GM19035 (cell line): ENCODE results near the gene SLC7A1.
A peak's percentile ranks its signal among the peaks of the same experiment; 100 is the strongest.
"Not testable (repeated sequence)": the region's sequence is repeated elsewhere in the genome, so short reads cannot be mapped to it uniquely, and the experiment has no call there.

Experiments
- ATAC-seq: cut with Tn5 transposase; IDR thresholded peaks from one replicate; pipeline ENCODE4 v1.9.1; 2021; ENCODE audit not compliant: unreplicated experiment

Gene SLC7A1

DNA sequence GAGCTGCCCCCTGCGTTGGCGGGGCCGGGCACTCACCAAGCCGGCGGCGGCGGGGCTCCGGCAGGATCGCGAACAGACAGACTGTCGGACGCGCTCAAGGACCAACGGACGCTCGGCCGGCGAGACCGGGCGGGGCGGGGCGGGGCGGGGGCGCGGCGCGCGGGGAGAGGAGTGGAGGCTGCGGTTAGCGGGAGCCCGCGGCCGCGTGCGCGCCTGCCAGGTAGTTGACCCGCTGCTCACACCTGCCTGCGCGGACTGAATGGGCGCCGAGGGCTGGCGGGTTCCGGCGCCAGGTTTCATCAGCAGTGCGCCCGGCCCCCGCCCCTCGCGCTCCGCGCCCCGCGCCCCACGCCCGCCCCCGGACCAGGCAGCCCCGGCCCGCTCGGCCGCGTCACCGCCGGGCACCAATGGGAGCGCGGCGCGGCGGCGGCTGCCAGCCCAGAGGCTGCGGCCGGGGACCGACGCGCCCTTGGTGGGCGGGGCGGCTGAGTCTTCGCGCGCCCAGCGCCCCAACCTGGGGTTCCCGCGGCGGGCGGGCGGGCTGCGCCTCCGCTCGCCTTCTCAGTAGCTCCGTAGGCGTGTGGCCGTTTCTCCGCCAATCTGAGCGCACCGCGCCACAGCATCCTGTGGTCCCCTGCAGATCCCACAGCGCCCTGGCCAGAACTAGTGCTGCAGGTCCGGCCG lies at the start of gene SLC7A1:
Gene SLC7A1 (minus strand): TSS at position 309 of the 684 bp plus-strand sequence. CDS start 59,500 bp downstream, outside the sequence.
- peak; percentile 86 for ATAC-seq

DNA sequence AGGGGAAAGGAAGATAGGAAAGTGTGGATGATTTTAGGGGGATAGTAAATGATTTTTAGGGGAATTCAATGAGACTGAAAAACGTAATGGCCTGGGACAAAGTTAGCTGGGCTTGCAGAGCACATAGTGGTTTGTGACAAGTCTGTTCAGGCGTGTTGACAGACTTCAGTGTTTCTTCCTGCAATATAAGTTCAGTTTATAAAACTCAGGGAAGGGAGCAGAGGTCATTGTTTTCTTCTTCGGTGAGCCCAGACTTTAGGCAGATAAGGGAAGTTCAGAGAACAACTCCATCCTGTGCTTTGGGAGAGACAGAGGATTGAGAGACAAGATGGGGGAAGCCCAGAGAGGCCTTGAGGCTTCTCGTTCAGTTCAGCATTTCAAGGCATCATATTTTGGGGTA lies 45.2 kb upstream of the SLC7A1 start:
- no peak for ATAC-seq

DNA sequence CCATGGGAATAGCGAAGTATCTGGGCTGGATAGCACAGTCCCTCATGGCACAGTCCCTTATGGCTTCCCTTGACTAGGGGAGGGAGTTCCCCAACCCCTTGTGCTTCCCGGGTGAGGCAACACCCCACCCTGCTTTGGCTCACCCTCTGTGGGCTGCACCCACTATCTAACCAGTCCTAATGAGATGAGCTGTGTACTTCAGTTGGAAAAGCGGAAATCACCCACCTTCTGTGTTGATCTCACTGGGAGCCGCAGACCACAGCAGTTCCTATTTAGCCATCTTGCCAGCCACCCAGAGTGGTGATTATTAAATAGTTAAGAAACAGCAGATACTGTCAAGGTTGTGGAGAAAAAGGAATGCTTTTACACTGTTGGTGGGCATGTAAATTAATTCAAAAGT lies 41.3 kb upstream of the SLC7A1 start:
- not testable (repeated sequence) for ATAC-seq

DNA sequence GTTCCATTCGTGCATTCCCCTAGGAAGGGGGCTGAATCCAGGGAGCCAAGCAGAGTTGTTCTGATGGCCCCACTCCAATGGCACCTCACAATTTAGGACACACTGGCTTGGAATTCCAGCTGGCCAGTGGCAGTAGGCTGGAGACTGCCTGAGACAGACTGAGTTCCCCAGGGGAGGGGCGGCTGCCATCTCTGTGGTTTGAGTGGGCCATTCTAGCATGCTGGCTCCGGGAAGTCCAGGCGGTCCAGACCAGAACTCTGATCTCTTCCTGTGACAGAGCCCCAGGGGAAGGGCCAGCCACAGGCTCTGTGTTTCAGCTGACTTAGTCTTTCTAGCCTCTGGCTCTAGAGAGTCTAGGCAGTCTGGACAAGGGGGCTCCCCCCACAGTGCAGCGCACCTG lies 29.5 kb upstream of the SLC7A1 start:
- ATAC-seq = no peak

DNA sequence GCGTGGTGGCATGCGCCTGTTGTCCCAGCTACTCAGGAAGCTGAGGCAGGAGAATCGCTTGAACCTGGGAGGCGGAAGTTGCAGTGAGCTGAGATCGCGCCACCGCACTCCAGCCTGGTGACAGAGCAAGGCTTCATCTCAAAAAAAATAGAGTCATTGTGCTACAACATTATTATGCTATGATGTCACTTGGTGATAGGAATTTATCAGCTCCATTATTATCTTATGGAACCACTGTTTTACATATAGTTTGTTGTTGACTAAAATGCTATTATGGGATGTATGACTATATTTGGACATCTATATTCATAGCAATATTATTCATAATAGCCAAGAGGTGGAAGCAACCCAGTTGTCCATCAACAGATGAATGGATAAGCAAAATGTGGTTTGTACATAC lies 26.4 kb upstream of the SLC7A1 start:
- no peak for ATAC-seq

DNA sequence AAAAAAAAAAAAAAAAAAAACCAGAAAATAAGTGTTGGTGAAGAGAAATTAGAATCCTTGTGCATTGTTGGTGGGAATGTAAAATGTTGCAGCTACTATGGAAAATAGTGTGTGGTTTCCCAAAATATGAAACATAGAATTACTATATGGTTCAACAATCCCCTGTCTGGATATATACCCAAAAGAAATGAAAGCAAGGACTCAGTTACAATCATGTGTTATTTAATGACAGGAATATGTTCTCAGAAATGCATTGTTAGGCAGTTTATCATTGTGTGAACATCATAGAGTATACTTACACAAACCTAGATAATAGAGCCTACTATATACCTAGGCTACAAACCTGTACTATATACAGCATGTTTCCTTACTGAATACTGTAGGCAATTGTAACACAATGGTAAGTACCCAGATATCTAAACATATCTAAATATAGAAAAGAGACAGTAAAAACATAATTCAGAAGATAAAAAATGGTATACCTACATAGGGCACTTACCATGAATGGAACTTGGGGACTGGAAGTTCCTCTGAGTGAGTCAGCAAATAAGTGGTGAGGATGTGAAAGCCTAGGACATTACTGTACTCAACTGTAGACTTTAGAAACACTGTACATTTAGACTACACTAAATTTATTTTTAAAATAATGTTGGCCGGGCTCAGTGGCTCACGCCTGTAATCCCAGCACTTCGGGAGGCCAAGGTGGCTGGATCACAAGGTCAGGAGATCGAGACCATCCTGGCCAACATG lies 25.7 kb upstream of the SLC7A1 start:
- no peak for ATAC-seq

DNA sequence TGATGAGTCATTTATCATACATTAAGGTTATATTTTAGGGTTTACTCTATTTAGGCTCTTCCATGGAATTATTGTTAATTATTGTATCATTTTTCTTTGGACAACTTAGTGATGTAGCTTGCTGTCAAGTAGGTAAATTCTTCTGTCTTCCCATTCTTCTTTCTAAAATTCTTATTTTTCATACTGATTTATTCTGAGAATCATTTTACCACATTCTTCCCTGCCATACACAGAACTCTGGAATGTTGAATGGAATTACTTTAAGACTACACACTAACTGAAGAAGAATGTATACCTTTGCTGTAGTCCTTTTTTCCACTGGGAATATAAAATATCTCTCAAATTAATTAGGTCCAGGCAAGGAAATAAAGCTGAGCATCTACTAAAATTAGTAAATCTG lies 24.5 kb upstream of the SLC7A1 start:
- ATAC-seq = no peak

DNA sequence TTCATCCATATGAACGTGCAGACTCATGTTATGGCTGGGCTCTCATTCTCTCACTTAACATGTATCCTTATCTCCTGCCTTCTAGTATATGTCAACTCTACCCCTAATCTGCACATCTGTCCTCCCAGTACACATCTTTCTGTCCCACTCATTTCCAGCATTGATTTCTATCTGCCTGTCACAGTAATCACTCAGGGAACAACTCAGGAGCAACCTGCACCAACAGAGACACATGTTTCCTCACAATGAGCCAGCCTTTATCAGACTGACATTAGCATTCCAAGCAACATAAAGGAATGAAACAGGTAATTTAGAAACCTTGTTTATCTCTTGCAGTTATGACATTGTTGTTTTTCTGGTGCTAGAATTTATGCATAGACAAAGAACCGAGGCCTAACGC lies 17.6 kb upstream of the SLC7A1 start:
- no peak for ATAC-seq

DNA sequence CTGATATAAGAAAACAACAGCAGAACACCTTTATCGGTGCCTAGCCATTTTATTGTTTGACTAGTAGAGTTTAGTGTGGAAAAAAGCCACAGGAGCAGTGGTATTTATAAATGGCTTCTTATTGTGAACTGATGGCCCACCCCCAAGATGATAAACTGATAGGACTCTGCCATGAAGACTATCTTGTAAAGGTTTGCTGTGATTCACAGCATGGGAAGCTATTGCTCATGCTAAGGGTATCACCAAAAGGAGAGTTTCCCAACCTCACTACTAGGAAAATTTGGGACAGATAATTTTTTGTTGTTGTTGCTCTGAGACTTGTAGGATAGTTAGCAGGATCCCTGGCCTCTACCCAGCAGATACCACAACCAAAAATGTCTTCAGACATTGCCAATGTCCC lies 12.0 kb upstream of the SLC7A1 start:
- ATAC-seq = no peak

DNA sequence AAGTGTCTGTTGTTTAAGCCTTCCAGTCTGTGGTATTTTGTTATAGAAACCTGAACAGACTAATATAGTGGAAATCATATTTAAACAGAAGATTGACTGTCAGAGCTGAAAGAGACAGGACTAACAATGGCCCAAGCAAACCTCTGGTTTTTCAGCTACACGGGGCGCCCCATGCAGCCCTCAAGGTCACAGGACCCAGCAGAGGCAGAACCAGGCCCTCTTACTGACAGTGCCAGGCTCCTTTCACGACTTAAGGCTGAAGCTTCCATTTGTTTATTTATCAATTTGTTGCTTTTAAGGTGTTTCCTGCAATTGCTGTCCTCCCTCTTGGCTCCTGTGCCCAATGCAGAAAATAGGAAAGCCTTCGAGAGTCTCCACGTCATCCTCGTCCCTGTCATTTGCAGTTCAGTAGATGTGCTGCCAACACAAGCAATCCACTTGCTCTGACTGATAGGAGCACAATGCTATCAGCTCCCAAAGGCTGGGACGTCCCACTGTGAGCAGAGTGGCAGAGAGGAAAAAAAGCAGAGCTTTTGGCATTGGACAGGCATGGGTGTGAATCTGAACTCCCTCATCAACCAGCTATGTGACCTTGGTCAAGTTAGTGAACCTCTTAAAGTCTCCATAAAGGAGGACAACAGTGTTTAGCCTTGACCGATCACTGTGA lies 10.5 kb upstream of the SLC7A1 start:
- ATAC-seq = no peak

DNA sequence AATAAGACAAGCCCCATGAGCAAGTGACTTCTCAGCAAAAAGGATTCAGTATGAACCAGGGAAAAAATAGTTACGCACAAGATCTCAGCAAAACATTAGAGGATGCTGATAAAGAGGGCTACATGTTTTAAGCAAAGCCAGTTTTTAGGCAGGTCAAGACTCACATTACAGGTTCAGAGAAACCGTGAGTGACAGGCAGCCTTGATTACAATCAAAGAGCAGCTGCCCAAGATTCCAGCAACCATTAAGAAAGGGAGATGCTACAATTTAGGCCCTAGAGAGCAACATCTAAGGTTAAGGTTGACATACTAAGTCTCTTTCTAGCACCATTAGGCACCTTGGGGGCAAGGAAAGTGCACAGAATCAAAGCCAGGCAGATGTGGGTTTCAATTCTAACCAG lies 2.8 kb upstream of the SLC7A1 start:
- no peak for ATAC-seq

DNA sequence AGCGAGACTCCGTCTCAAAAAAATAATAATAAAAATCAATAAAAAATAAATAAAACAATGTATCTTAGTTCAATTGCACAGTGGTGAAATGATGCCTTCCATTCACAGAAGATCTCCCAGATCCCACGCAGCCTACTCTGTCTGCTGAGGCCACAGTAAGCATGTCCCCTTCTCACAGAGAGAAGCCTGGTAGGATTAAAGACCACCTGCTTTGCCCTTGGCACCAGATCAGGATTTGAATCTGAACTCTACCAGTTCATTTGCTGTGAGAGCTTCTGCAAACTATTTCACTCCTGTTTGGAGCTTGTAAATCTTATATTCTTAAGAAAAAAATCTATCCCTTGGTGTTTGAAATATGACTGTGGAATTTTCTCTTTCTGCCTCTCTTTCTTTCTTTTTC lies 2.2 kb upstream of the SLC7A1 start:
- ATAC-seq = no peak

DNA sequence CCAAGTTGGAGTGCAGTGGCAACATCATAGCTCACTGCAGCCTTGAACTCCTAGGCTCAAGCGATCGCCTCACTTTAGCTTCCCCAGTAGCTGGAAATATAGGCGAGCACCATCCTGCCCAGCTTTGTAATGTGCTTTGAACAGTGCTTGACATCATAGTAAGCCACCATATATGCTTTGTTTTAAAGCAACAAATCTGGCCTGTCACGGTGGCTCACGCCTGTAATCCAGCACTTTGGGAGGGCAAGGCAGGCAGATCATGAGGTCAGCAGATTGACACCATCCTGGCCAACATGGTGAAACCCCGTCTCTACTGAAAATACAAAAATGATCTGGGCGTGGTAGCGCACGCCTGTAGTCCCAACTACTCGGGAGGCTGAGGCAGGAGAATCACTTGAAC lies 1.8 kb upstream of the SLC7A1 start:
- no peak for ATAC-seq

DNA sequence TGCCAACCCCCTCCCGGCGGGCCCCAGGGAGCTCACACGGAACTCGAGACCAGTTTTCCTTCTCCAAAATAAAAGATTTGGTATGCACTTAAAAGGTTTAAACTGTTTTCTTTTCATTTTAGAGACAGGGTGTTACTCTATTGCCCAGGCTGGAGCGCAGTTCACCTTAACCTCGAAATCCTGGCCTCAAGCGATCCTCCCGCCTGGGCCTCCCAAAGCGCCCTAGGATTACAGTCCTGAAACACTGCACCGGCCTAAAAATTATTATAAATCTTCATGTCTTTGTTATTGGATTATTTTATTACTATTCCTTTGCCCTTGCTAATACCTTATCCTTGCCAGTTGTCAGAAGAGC lies 553 bp upstream of the SLC7A1 start:
- ATAC-seq = no peak

DNA sequence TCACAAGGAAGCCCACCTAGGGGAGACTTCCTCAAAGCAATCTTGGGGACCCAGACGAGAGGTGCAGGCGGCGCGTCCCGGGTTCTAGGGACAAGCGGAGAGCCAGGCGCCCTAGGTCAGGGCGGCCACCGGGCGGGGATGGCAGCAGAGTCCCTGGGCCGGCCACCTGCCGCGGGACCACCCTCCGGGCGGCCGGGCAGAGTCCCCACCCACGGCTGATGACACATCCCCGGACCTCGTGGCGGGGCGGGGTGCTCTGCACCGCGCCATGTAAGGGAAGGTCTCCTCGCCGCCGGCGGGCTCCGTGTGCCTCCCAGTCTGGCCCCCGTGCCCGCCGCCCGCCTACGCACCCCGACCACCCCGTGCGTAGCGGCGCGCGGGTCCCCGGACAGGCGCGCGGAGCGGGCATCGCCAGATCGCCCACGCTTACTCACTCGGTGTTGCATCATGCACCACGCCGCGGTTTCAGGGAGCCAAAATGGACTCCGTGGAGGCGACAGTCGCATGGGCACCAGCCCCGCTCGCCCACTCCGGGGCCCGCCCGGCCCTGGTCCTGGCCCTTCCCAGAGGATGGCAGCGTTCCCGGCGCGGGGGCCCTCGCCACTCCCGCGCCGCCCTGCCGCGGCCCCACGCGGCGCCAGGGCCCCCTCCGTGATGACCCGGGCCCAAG lies 643 bp downstream of the SLC7A1 start:
- ATAC-seq = peak; percentile 45

DNA sequence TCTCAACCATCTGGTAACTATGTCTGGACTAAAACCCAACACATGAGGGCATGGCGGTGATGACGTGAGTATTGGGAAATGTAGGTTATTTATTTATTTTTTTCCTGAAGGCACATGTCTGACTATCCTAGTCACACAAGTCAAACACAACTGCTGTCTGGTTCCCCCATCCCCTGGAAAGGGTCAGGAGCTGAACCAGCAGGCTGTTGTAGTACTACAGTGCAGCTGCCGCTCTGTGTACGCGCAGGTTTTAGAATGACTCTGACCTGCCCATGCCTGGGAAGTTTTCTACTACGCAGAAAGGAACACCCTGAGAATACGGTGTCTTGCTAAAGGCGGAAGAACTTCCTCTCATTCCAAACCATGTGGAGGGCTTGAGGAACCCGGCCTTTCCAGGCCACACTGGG lies 1.2 kb downstream of the SLC7A1 start:
- peak; percentile 29 for ATAC-seq

DNA sequence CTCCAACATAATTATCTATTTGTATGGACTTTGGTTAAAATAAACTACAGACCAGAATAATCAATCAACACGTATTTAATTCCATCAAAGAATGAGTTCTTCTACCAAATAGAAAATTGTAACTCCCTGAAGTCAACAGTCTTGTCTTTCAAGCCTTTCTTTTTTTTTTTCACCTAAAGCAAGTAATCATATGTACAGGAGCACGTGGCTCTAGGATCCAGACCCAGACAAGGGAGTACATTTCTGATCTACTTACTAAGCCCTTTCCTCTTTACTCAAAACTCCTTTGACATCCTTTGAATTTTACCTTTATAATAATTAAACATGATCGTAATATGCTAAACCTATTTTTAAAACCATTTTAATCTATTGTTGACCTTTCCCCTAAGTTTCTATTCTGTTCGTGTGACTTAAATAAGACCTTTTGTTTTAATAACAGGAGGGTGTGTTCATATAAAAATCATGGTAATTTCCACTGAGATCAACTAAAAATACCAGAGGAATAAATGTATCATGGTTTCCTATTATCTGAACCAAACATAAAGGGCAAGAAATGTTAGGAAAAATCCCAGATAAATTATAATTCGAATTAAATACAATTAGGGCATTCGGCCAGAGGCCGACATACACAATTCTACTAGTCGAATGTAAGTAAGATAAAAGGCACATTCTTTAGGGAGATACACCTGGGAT lies 1.7 kb downstream of the SLC7A1 start:
- no peak for ATAC-seq

DNA sequence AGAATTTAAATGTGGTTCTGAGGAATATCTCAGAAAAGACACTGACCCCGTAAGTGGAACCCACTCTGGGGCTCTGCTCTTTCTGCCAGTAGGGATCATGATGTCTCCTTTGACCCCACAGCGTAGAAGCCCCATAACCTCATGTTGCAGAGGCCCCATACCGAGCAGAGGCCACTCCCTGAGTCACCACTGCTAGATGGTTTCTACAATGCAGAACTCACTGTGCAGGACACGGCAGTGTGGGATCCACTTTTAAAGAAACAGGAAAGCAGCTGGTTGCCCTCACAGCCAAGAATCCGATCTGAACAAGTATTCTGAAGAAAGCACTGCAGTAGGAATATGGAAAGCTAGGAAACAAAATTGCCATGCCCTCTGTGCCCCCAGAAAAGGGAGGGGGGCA lies 4.2 kb downstream of the SLC7A1 start:
- ATAC-seq = no peak

DNA sequence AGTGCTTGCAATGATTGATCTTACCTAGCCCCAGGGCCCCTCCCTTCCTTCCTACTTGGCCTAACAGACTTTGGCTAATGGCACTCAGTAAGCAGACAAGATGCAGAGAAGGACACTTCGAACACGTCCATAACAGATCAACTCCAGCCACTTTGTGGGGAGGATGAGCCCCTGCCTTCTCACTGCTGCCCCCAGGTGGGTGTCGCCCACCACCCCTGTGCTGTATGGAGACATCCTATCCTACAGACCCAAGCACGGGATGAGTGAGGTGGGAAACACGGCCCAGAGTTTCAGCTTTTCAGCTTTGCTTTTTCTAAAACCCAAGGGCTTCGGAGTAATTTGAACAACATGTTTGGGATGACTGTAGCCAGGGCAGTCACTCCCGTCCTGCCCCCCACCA lies 5.5 kb downstream of the SLC7A1 start:
- ATAC-seq = no peak

DNA sequence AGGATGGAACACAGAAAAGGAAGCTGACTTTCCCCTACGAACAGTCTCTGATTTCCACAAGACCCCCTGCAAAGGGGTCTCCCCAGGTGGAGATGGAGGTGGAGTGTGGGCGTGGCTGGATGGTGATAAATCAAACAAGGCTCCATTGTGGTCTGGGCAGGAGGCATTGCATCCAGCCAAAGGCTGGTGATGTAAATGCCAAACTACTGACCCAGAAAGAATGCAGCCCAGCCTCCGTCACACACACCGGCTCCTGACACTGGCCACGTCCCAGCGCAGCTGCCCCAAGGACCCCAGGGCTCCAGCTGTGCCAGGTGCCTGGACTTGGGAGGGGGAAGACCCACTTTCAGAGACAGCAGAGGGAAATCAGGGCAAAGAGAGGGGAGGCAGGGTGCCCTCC lies 6.3 kb downstream of the SLC7A1 start:
- no peak for ATAC-seq

DNA sequence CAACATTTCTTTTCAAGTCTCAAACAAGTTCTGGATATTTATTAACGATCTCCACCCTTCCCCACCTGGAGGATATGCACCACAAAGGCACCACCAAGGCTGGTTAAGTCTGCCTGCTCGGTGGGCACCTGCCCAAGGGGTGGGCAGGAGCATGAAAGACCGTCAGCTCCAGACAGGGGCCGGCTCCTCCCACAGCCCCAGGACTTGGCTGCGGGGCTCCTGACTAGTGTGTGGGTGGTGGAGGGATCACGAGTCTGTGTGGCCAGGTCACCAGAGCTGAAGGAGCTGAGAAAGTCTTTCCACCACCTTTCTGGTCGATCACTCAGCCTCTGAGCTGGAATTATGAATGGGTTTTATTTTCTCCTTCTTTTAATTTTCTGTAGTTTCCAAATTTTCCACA lies 7.8 kb downstream of the SLC7A1 start:
- no peak for ATAC-seq
